Mesodermal cell (in vitro differentiated cells): ENCODE measurements around the gene C2CD4B.
A peak's percentile ranks its signal among the peaks of the same experiment; 100 is the strongest.

Experiments used
- H3K27ac ChIP-seq: 2 replicates; pipeline ENCODE4 v1.7.0; 2013; ENCODE audit warnings: mild to moderate bottlenecking, low read depth, low read length, moderate library complexity; ENCODE audit not compliant: severe bottlenecking
- H3K36me3 ChIP-seq: 2 replicates; pipeline ENCODE4 v1.7.1; 2013; ENCODE audit warnings: mild to moderate bottlenecking, low read length, moderate library complexity; ENCODE audit not compliant: control insufficient read depth, insufficient read depth
- H3K4me1 ChIP-seq: one replicate; pipeline ENCODE4 v1.7.1; 2013; ENCODE audit warnings: mild to moderate bottlenecking, low read length; ENCODE audit not compliant: insufficient read depth, control insufficient read depth, poor library complexity, severe bottlenecking
- H3K4me3 ChIP-seq: 2 replicates; pipeline ENCODE4 v1.7.0; 2013; ENCODE audit warnings: low read length, control low read depth, mild to moderate bottlenecking; ENCODE audit not compliant: insufficient read depth, poor library complexity, severe bottlenecking; ENCODE audit errors: extremely low read depth
- H3K9me3 ChIP-seq: 2 replicates; pipeline ENCODE4 v1.7.1; 2013; ENCODE audit warnings: mild to moderate bottlenecking, low read length, moderate library complexity; ENCODE audit not compliant: control insufficient read depth
- WGBS, 2 experiments: methylation state at CpG; one replicate each; pipeline ENCODE4 v1.1.5; 2013; ENCODE audit warnings: missing lambda C conversion rate in 2 of 2; ENCODE audit not compliant: insufficient coverage in 2 of 2; 5-methylcytosine and 5-hydroxymethylcytosine counted together

Gene C2CD4B

GRCh38 chr15:62187425-62187824 lies 22.3 kb upstream of the C2CD4B start:
- H3K36me3 ChIP-seq, result no peaks in the 10 kb centered on the region
- no peaks in the 10 kb centered on the region for H3K9me3 ChIP-seq
- WGBS, 2 experiments, result 95 to 96% methylated on average over 4 to 5 of the region's 5 CpGs
- H3K4me1 ChIP-seq, result no peaks in the 10 kb centered on the region
- H3K27ac ChIP-seq, result no peak overlapping the region
- no peak overlapping the region for H3K4me3 ChIP-seq

GRCh38 chr15:62186578-62186977 lies 21.5 kb upstream of the C2CD4B start:
- no peaks in the 10 kb centered on the region for H3K36me3 ChIP-seq
- H3K4me1 ChIP-seq, result no peaks in the 10 kb centered on the region
- 97 to 99% methylated on average over 12 to 26 of the region's 27 CpGs for WGBS, 2 experiments
- no peak overlapping the region for H3K27ac ChIP-seq
- H3K4me3 ChIP-seq, result no peak overlapping the region
- H3K9me3 ChIP-seq, result no peaks in the 10 kb centered on the region

GRCh38 chr15:62183130-62183529 lies 18.0 kb upstream of the C2CD4B start:
- H3K36me3 ChIP-seq, result no peaks in the 10 kb centered on the region
- no peaks in the 10 kb centered on the region for H3K9me3 ChIP-seq
- H3K4me3 ChIP-seq, result no peak overlapping the region
- no peak overlapping the region for H3K27ac ChIP-seq
- H3K4me1 ChIP-seq, result no peaks in the 10 kb centered on the region

GRCh38 chr15:62173215-62173614 lies 8.1 kb upstream of the C2CD4B start:
- Histone ChIP-seq H3K27ac (no peak overlapping the region), H3K36me3 (no peaks in the 10 kb centered on the region), H3K4me3 (no peak overlapping the region), H3K9me3 (no peaks in the 10 kb centered on the region), H3K4me1 (no peaks in the 10 kb centered on the region)
- WGBS, 2 experiments, result 92 to 100% methylated on average over 2 to 5 of the region's 5 CpGs

GRCh38 chr15:62171882-62172281 lies 6.8 kb upstream of the C2CD4B start:
- Histone ChIP-seq H3K36me3 (no peaks in the 10 kb centered on the region), H3K27ac (no peak overlapping the region), H3K9me3 (no peaks in the 10 kb centered on the region), H3K4me1 (no peaks in the 10 kb centered on the region), H3K4me3 (no peak overlapping the region)
- WGBS, 2 experiments, result 81 to 82% methylated on average over 6 to 7 of the region's 7 CpGs

- Histone ChIP-seq H3K27ac (no peak overlapping the region), H3K9me3 (no peaks in the 10 kb centered on the region), H3K4me3 (no peak overlapping the region), H3K4me1 (peaks cover 6% of the 10 kb centered on the region), H3K36me3 (no peaks in the 10 kb centered on the region)
- WGBS, 2 experiments, result 87 to 92% methylated on average over 4 to 10 of the region's 11 CpGs
Measured at GRCh38 chr15:62165793-62166375, 799 bp upstream of the C2CD4B start.

- Histone ChIP-seq H3K4me3 (peak overlapping the region; percentile 30), H3K4me1 (peaks cover 6% of the 10 kb centered on the region), H3K27ac (no peak overlapping the region), H3K36me3 (no peaks in the 10 kb centered on the region), H3K9me3 (no peaks in the 10 kb centered on the region)
- WGBS, 2 experiments, result 1% methylated on average over 77 to 87 of the region's 98 CpGs
Measured at GRCh38 chr15:62164396-62165103, 535 bp downstream of the C2CD4B start.

GRCh38 chr15:62164014-62164395 lies 1.1 kb downstream of the C2CD4B start:
- Histone ChIP-seq H3K4me1 (peaks cover 6% of the 10 kb centered on the region), H3K9me3 (no peaks in the 10 kb centered on the region), H3K36me3 (no peaks in the 10 kb centered on the region), H3K4me3 (peak overlapping the region; percentile 28), H3K27ac (no peak overlapping the region)
- 2% methylated on average over 27 to 43 of the region's 52 CpGs for WGBS, 2 experiments

- no peaks in the 10 kb centered on the region for H3K9me3 ChIP-seq
- H3K27ac ChIP-seq, result no peak overlapping the region
- peaks cover 6% of the 10 kb centered on the region for H3K4me1 ChIP-seq
- H3K36me3 ChIP-seq, result no peaks in the 10 kb centered on the region
- peak overlapping the region; percentile 28 for H3K4me3 ChIP-seq
- 26 to 31% methylated on average over 21 to 24 of the region's 29 CpGs for whole genome bisulfite sequencing, 2 experiments
Measured at GRCh38 chr15:62163397-62164013, 1.6 kb downstream of the C2CD4B start.

- H3K4me1 ChIP-seq, result no peaks in the 10 kb centered on the region
- no peaks in the 10 kb centered on the region for H3K36me3 ChIP-seq
- peaks cover 4% of the 10 kb centered on the region for H3K9me3 ChIP-seq
- H3K27ac ChIP-seq, result no peak overlapping the region
- WGBS, 2 experiments, result no CpG with 5 or more reads among the region's 4 CpGs
- H3K4me3 ChIP-seq, result no peak overlapping the region
Measured at GRCh38 chr15:62153228-62153627, 11.9 kb downstream of the C2CD4B start.

- peaks cover 4% of the 10 kb centered on the region for H3K9me3 ChIP-seq
- no peaks in the 10 kb centered on the region for H3K4me1 ChIP-seq
- no peaks in the 10 kb centered on the region for H3K36me3 ChIP-seq
- H3K27ac ChIP-seq, result no peak overlapping the region
- no peak overlapping the region for H3K4me3 ChIP-seq
Measured at GRCh38 chr15:62150445-62150844, 14.6 kb downstream of the C2CD4B start.
